ENCODE measurements around the gene ASB6. TPM values are rescaled to one million over a fixed set of nuclear protein-coding genes. Genes with fewer than 3 reads are reported as not detected.

The ASB6 gene
- total RNA-seq, 1 experiment from 2014 or later, result 19.1 TPM

GRCh38 chr9:129609486-129610212 lies 32.3 kb downstream of the ASB6 start:
- ChIA-PET CTCF (no interaction called here), POLR2A (ENCODE audit: unreplicated experiment) (interaction anchor here (0.6 kb wide), 1 partner anchor 276 kb away, joined by 4 read pairs; no protein-coding TSS in a partner anchor)
- Histone ChIP-seq H3K27ac (ENCODE audit: low read length) (no peak overlapping the region), H3K9me3 (ENCODE audit: low read length) (no peaks in the 10 kb centered on the region), H3K9me2 (replicated peaks; ENCODE audit: low read length) (no peaks in the 10 kb centered on the region), H2AFZ (ENCODE audit: low read length) (0 out of 2 replicates have a peak overlapping the region, but pooled peaks have one; percentile 30), H3K36me3 (ENCODE audit: low read depth, low read length) (no peaks in the 10 kb centered on the region), H3K9ac (ENCODE audit: low read length) (no peak overlapping the region), H3K27me3 (ENCODE audit: low read length) (no peaks in the 10 kb centered on the region), H3F3A (ENCODE audit: low read length, unreplicated experiment) (no peaks in the 10 kb centered on the region), H3K4me2 (ENCODE audit: low read length) (peak overlapping the region; percentile 57), H4K20me1 (ENCODE audit: low read length) (no peaks in the 10 kb centered on the region), H3K4me1 (ENCODE audit: insufficient read depth, low read length) (peaks cover 8% of the 10 kb centered on the region; the same call in 1 of the 2 replicates), H3K4me3 (ENCODE audit: low read length) (0 out of 2 replicates have a peak overlapping the region, but pooled peaks have one; percentile 32), H3K79me2 (ENCODE audit: low read length) (no peaks in the 10 kb centered on the region)
- ATAC-seq (no peak), DNase-seq (no peak)
- BruUV-seq (replicated peaks), result no TSS peak
- no peak for TF ChIP-seq EZH2 (IDR thresholded peaks at IDR 0.05; ENCODE audit: low read length, unreplicated experiment)
- TF ChIP-seq EZH2phosphoT487 (IDR thresholded peaks at IDR 0.05; ENCODE audit: borderline replicate concordance, low read length), result no peak
- TF ChIP-seq, protein P1, sequence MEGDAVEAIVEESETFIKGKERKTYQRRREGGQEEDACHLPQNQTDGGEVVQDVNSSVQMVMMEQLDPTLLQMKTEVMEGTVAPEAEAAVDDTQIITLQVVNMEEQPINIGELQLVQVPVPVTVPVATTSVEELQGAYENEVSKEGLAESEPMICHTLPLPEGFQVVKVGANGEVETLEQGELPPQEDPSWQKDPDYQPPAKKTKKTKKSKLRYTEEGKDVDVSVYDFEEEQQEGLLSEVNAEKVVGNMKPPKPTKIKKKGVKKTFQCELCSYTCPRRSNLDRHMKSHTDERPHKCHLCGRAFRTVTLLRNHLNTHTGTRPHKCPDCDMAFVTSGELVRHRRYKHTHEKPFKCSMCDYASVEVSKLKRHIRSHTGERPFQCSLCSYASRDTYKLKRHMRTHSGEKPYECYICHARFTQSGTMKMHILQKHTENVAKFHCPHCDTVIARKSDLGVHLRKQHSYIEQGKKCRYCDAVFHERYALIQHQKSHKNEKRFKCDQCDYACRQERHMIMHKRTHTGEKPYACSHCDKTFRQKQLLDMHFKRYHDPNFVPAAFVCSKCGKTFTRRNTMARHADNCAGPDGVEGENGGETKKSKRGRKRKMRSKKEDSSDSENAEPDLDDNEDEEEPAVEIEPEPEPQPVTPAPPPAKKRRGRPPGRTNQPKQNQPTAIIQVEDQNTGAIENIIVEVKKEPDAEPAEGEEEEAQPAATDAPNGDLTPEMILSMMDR (conservative IDR thresholded peaks at IDR 0.05; ENCODE audit: low read depth, low read length), result no peak
- intact Hi-C loops (cut with micrococcal nuclease), result loop anchor here (5.0 kb wide), 4 partner anchors 112 to 472 kb away; partner anchors contain the start of gene IER5L

GRCh38 chr9:129608561-129609481 lies 33.1 kb downstream of the ASB6 start:
- H3K4me1 ChIP-seq (ENCODE audit: insufficient read depth, low read length), result peaks cover 8% of the 10 kb centered on the region; the same call in 1 of the 2 replicates
- no peak overlapping the region for H2AFZ ChIP-seq (ENCODE audit: low read length)
- POLR2A ChIA-PET (ENCODE audit: unreplicated experiment), result interaction anchor here (0.6 kb wide), 1 partner anchor 275 kb away, joined by 4 read pairs; no protein-coding TSS in a partner anchor
- no peaks in the 10 kb centered on the region for H3K27me3 ChIP-seq (ENCODE audit: low read length)
- H3K4me2 ChIP-seq (ENCODE audit: low read length), result no peak overlapping the region
- TF ChIP-seq EZH2phosphoT487 (IDR thresholded peaks at IDR 0.05; ENCODE audit: borderline replicate concordance, low read length) (no peak), EZH2 (IDR thresholded peaks at IDR 0.05; ENCODE audit: low read length, unreplicated experiment) (no peak)
- TF ChIP-seq, protein P1 (conservative IDR thresholded peaks at IDR 0.05; ENCODE audit: low read depth, low read length), result no peak
- no peaks in the 10 kb centered on the region for H3K36me3 ChIP-seq (ENCODE audit: low read depth, low read length)
- H3K79me2 ChIP-seq (ENCODE audit: low read length), result no peaks in the 10 kb centered on the region
- no peaks in the 10 kb centered on the region for H3K9me3 ChIP-seq (ENCODE audit: low read length)
- no peak overlapping the region for H3K9ac ChIP-seq (ENCODE audit: low read length)
- no peak for ATAC-seq
- H3K4me3 ChIP-seq (ENCODE audit: low read length), result no peak overlapping the region
- no peaks in the 10 kb centered on the region for H3F3A ChIP-seq (ENCODE audit: low read length, unreplicated experiment)
- no peak overlapping the region for H3K27ac ChIP-seq (ENCODE audit: low read length)
- BruUV-seq (replicated peaks), result no TSS peak
- intact Hi-C loops (cut with micrococcal nuclease), result no loop called here
- H4K20me1 ChIP-seq (ENCODE audit: low read length), result no peaks in the 10 kb centered on the region
- DNase-seq, result no peak
- no peaks in the 10 kb centered on the region for H3K9me2 ChIP-seq (replicated peaks; ENCODE audit: low read length)
- CTCF ChIA-PET, result interaction anchor here (0.6 kb wide), 1 partner anchor 148 kb away, joined by 4 read pairs; no protein-coding TSS in a partner anchor
